ENCODE measurements around the gene SRGN. TPM values are rescaled to one million over a fixed set of nuclear protein-coding genes. Genes with fewer than 3 reads are reported as not detected.

The SRGN gene
- total and polyA plus RNA-seq, 2 of the 8 experiments (the other 6 are each of a cell fraction or from before 2014, with no cell fraction given), result 0.06 TPM; not detected in 1

DNA sequence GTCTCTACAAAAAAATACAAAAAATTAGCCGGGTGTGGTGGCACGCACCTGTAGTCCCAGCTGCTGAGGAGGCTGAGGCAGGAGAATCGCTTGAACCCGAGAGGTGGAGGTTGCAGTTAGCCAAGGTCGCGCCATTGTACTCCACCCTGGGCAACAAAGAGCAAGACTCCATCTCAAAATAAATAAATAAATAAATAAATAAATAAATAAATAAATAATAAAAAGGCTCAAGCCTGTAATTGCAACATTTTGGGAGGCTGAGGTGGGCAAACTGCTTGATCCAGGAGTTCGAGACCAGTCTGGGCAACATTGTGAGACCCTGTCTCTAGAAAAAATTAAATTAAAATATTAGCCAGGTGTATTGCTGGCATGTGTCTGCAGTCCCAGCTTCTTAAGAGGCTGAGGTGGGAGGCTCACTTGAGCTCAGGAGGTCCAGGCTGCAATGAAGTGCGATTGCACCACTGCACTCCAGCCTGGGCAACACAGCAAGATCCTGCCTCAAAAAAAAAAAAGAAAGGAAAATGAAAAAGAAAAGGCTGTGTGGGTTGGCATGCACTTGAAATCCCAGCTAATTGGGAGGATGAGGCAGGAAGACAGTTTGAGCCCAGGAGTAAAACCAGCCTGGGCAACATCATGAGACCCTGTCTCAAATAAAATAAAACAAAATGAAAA is 27.6 kb upstream of the SRGN start:
- H4K8ac ChIP-seq (ENCODE audit: extremely low read depth, insufficient read depth, low read length), result no peak overlapping the region
- no peaks in the 10 kb centered on the region for H3K23me2 ChIP-seq (ENCODE audit: low read depth, low read length)
- H2BK120ac ChIP-seq (replicated peaks; ENCODE audit: low read depth, low read length), result no peak overlapping the region
- H2BK12ac ChIP-seq (ENCODE audit: low read depth, low read length), result no peak overlapping the region
- no peak overlapping the region for H3K4me3 ChIP-seq (ENCODE audit: extremely low read depth in 1 of 4, insufficient read depth in 2 of 4, low read depth in 3 of 4, low read length in 4 of 4)
- H2BK15ac ChIP-seq (ENCODE audit: low read length), result no peak overlapping the region
- H3K56ac ChIP-seq (replicated peaks; ENCODE audit: insufficient read length, low read depth, low read length), result no peak overlapping the region
- no peak overlapping the region for H3K4ac ChIP-seq (replicated peaks; ENCODE audit: insufficient read length, low read depth, low read length)
- no peaks in the 10 kb centered on the region for H3K9me3 ChIP-seq (ENCODE audit: insufficient read depth in 2 of 2, low read depth in 1 of 2, low read length in 1 of 2)
- no peaks in the 10 kb centered on the region for H4K20me1 ChIP-seq (replicated peaks in 1 of 2; ENCODE audit: control insufficient read depth in 1 of 2, insufficient read depth in 2 of 2, low read length in 2 of 2)
- H2BK20ac ChIP-seq (ENCODE audit: low read length), result no peak overlapping the region
- H3K14ac ChIP-seq (ENCODE audit: insufficient read length), result no peak overlapping the region
- H3K23ac ChIP-seq (ENCODE audit: insufficient read length), result no peak overlapping the region
- H4K5ac ChIP-seq (ENCODE audit: insufficient read length, low read depth, low read length), result no peak overlapping the region
- H3K27me3 ChIP-seq (replicated peaks in 1 of 4; ENCODE audit: control insufficient read depth in 3 of 4, extremely low read depth in 1 of 4, insufficient read depth in 3 of 4, low read length in 3 of 4), result no peaks in the 10 kb centered on the region
- H2BK5ac ChIP-seq (ENCODE audit: low read depth, low read length), result no peak overlapping the region
- FAIRE-seq (no peak), DNase-seq (ENCODE audit: low read depth in 1 of 2, low spot score in 2 of 2) (no peak)
- ChIA-PET POLR2A (ENCODE audit: partially characterized antibody) (no interaction called here), CTCF (ENCODE audit: partially characterized antibody) (interaction anchor here (0.9 kb wide), 1 partner anchor 353 kb away, joined by 3 read pairs; no protein-coding TSS in a partner anchor)
- no peaks in the 10 kb centered on the region for H3K36me3 ChIP-seq (ENCODE audit: control insufficient read depth in 2 of 4, insufficient read depth in 4 of 4, low read length in 3 of 4)
- H3K4me2 ChIP-seq (ENCODE audit: insufficient read depth in 1 of 2, low read depth in 2 of 2, low read length in 2 of 2), result no peak overlapping the region
- H3K4me1 ChIP-seq (replicated peaks in 1 of 4; ENCODE audit: control insufficient read depth in 3 of 4, insufficient read depth in 4 of 4, low read length in 3 of 4), result no peaks in the 10 kb centered on the region; a peak in 1 of 7 replicates
- H2AK5ac ChIP-seq (ENCODE audit: low read depth, low read length), result no peak overlapping the region
- H3K9ac ChIP-seq (replicated peaks in 1 of 4; ENCODE audit: extremely low read depth in 1 of 4, low read depth in 3 of 4, low read length in 3 of 4), result no peak overlapping the region
- 94% methylated on average over 8 of the region's 8 CpGs; no CpG with 5 or more reads in 1 of the 2 experiments for WGBS, 2 experiments (ENCODE audit: extremely low coverage in 1 of 2, insufficient coverage in 1 of 2, insufficient read length in 1 of 2, insufficient replicate concordance in 2 of 2, low coverage in 1 of 2, low lambda C conversion rate in 2 of 2, missing lambda C conversion rate in 1 of 2)
- H3K79me2 ChIP-seq (ENCODE audit: control insufficient read depth in 1 of 2, insufficient read depth in 2 of 2, low read length in 2 of 2), result no peaks in the 10 kb centered on the region
- H2AFZ ChIP-seq (ENCODE audit: low read length), result no peak overlapping the region
- H3K18ac ChIP-seq (ENCODE audit: extremely low read depth, low read length), result no peak overlapping the region
- no peak overlapping the region for H4K91ac ChIP-seq (replicated peaks; ENCODE audit: insufficient read length, low read length)
- H3K79me1 ChIP-seq (ENCODE audit: low read depth, low read length), result no peaks in the 10 kb centered on the region
- H3K27ac ChIP-seq (ENCODE audit: low read depth, low read length), result no peak overlapping the region
- TF ChIP-seq HDAC2 (IDR thresholded peaks at IDR 0.05; ENCODE audit: borderline replicate concordance in 1 of 2, low read depth in 2 of 2, low read length in 2 of 2), result no peak
- TF ChIP-seq, protein P1, sequence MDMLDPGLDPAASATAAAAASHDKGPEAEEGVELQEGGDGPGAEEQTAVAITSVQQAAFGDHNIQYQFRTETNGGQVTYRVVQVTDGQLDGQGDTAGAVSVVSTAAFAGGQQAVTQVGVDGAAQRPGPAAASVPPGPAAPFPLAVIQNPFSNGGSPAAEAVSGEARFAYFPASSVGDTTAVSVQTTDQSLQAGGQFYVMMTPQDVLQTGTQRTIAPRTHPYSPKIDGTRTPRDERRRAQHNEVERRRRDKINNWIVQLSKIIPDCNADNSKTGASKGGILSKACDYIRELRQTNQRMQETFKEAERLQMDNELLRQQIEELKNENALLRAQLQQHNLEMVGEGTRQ (IDR thresholded peaks at IDR 0.05; ENCODE audit: low read length), result no peak
- no peak for TF ChIP-seq BRCA1 (IDR thresholded peaks at IDR 0.05; ENCODE audit: low read depth, low read length)
- no peak for TF ChIP-seq PHF8 (conservative IDR thresholded peaks at IDR 0.05; ENCODE audit: low read depth, low read length)
- TF ChIP-seq EGR1 (IDR thresholded peaks at IDR 0.05; ENCODE audit: borderline replicate concordance, low read depth, low read length), result no peak
- TF ChIP-seq, protein P2, sequence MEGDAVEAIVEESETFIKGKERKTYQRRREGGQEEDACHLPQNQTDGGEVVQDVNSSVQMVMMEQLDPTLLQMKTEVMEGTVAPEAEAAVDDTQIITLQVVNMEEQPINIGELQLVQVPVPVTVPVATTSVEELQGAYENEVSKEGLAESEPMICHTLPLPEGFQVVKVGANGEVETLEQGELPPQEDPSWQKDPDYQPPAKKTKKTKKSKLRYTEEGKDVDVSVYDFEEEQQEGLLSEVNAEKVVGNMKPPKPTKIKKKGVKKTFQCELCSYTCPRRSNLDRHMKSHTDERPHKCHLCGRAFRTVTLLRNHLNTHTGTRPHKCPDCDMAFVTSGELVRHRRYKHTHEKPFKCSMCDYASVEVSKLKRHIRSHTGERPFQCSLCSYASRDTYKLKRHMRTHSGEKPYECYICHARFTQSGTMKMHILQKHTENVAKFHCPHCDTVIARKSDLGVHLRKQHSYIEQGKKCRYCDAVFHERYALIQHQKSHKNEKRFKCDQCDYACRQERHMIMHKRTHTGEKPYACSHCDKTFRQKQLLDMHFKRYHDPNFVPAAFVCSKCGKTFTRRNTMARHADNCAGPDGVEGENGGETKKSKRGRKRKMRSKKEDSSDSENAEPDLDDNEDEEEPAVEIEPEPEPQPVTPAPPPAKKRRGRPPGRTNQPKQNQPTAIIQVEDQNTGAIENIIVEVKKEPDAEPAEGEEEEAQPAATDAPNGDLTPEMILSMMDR (IDR thresholded peaks at IDR 0.05; ENCODE audit: control extremely low read depth in 1 of 3, insufficient read depth in 1 of 3, low read depth in 1 of 3, low read length in 3 of 3), result no peak
- no peak for TF ChIP-seq MAFK (IDR thresholded peaks at IDR 0.05; ENCODE audit: low read depth, low read length)
- no peak for TF ChIP-seq CBX5 (IDR thresholded peaks at IDR 0.05; ENCODE audit: low read depth, low read length)
- no peak for TF ChIP-seq KDM4A (IDR thresholded peaks at IDR 0.05; ENCODE audit: low read depth, low read length, severe bottlenecking)
